ENCODE data around the gene APOBEC3A. TPM values are rescaled to one million over a fixed set of nuclear protein-coding genes. Genes with fewer than 3 reads are reported as not detected.

The APOBEC3A gene
- 2.1 TPM in 1 of 2 replicates, not detected in the other for total RNA-seq

DNA sequence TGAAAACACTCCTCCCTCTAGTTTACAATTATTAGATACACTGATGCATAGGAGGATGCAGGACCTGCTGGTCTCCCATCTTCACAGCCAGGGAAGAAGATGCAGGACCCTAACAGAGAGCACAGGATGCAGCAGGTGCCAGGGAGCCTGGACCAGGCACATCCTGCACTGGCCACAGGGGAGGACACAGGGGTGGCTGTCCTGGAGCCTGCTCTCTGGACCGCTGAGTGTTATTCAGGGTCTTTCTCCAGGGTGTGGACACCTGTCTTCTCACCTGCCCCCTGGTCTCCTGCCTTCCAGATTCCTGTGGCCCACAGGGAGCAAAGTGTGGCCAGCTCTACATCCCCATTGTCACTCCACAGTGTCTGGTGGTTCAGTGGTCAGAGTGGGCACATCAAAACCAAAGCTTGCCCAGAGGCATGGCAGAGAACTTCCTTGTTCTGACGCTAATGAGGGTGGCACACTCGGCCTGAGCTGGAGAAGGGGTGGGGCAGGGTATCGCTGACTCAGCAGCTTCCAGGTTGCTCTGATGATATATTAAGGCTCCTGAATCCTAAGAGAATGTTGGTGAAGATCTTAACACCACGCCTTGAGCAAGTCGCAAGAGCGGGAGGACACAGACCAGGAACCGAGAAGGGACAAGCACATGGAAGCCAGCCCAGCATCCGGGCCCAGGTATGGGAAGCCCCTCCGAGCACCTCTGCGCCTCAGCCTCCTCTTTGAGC, at the start of gene APOBEC3A:
Gene APOBEC3A (plus strand): TSS at position 564 of the 725 bp plus-strand sequence. CDS start 83 bp downstream, at position 647.
- peak; percentile 23 for DNase-seq (ENCODE audit: low read depth)

GRCh38 chr22:38907767-38908166, 49.6 kb upstream of the APOBEC3A start:
- no peak for DNase-seq (ENCODE audit: low read depth)

DNA sequence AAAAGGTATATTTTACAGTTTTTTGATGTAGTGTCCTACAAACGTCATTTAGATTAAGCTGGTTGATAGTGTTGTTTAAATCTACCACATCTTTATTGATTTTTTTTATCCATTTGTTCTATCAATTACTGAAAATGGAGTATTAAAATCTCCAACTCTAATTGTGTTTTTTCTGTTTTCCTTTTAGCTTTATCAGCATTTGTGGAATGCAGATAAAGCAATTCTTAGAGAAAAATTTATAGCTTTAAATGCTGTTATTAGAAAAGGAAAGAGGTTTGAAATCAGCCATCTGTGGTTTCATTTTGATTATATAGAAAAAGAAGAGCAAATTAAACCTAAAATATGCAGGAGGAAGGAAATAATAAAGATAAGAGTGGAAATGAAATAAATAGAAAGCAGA, 46.0 kb upstream of the APOBEC3A start:
- DNase-seq (ENCODE audit: low read depth): no peak

DNA sequence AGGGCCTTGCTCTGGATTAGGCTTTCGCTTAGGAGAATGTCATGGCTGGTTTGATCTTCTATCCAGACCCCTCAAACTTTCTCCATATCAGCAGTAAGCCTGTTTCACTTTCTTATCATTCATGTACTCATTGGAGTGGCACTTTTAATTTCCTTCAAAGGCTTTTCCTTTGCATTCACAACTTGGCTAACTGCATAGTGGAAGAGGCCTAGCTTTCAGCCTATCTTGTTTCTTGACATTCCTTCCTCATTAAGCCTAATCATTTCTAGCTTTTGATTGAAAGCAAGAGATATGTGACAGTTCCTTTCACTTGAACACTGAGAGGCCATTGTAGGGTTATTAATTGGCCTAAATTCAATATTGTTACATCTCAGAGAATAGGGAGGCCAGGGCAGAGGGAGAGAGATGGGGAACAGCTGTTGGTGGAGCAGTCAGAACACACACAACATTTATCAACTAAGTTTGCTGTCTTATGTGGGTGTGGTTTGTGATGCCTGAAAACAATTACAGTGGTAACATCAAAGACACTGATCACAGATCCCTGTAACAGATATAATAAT, 37.7 kb upstream of the APOBEC3A start:
- no peak for DNase-seq (ENCODE audit: low read depth)

GRCh38 chr22:38921120-38921519, 36.3 kb upstream of the APOBEC3A start:
- peak; percentile 49 for DNase-seq (ENCODE audit: low read depth)

DNA sequence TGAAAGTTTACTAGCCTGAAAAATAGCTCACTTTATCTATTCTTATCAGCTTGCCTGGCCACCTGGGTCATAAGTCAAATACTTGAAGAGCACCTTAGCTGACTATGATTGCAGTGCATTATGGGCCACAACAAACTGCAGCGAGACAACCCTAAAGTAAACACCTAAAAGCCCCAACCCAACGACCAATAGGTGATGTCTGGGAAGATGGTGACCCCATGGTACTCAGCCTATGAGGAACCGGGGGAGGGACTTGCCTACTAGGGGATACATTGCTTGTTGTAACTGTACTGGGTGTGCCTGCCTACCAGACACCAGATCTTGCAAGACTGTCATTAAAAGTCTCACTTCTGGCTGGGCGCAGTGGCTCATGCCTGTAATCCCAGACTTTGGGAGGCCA, 35.6 kb upstream of the APOBEC3A start:
- no peak for DNase-seq (ENCODE audit: low read depth)

DNA sequence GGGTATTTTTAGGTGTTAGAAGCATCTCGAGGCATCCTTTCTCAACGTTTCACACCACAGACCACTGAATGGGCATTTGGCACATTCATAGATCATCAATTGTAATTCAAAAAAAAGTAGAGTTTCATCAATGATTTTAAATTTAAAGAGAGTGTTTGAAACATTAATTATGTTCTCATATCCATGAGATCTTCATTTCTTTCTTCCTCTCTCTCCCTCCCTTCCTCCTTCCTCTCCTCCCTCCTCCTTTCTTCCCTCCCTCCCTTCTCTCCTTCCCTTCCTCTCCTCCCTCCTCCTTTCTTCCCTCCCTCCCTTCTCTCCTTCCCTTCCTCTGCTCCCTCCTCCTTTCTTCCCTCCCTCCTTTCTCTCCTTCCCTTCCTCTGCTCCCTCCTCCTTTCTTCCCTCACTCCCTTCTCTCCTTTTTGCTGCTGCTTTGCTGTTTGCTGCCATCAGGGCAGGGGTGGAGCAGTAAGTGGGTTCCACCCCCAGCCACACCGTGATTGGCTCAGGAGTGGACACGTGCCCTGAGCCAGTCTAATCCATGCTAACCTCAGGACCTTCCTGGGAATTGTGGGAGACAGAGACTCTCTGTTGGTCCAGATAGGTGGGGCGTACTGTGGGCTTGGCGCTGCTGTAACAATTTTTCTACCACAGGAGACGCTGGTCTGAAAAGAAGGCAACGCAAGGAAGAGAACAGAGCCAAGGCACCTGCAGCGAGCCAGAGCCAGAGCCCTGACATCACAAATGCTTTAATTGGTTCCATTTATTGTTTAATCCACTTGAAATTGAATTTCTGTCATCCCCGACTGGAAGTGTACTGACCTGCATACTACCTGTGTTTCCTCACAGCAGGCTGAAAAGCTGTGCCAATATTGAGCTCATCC, 33.7 kb upstream of the APOBEC3A start:
- DNase-seq (ENCODE audit: low read depth): peak; percentile 81

DNA sequence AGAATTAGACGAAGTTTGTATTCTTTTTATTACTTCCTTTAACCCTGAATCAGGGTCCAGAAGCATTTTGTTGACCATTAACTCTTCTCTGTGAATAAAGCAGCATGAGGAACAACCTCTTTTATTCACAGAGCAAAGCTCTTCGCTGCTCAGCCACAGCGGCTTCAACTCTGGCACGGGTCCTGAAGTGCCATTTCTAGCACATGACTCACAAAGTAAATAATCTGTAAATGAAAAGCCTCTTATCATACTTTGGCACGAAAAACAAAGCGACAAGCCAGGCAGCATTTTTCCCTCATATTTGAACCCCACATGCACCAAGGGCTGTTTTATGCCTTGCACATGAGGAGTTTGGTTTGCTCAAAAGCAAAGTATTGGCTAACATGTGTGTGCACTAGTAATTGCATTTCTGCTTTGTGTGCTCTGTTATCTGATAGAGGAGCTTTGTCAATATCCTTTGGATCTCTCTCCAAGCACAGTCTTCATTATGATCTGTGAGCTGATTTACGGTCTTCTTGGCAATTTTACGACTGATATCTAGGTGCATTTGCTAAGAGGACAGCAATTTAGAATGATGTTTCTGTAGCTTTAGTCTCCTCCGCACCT, 33.0 kb upstream of the APOBEC3A start:
- peak; percentile 94 for DNase-seq (ENCODE audit: low read depth)

GRCh38 chr22:38925571-38926041, 31.8 kb upstream of the APOBEC3A start:
- peak; percentile 11 for DNase-seq (ENCODE audit: low read depth)

GRCh38 chr22:38927033-38927781, 30.2 kb upstream of the APOBEC3A start:
- DNase-seq (ENCODE audit: low read depth): peak; percentile 47

- no peak for DNase-seq (ENCODE audit: low read depth)
Observed at GRCh38 chr22:38930512-38930911, 26.9 kb upstream of the APOBEC3A start.

GRCh38 chr22:38935023-38935422, 22.4 kb upstream of the APOBEC3A start:
- DNase-seq (ENCODE audit: low read depth): peak; percentile 64

DNA sequence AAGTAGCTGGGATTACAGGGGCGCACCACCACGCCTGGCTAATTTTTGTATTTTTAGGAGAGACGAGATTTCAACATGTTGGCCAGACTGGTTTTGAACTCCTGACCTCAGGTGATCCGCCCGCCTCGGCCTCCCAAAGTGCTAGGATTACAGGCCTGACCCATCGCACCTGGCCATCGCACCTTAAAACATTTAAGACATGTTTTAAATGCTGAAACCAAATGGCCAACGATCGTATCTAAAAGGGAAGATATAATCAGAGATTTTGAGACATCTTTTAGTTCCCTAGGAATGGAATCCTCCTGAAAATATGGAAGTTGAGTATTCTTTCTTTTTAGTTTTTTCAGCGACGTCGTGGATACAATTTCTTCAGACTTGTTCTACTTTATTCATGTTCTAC, 21.8 kb upstream of the APOBEC3A start:
- DNase-seq (ENCODE audit: low read depth): no peak

DNA sequence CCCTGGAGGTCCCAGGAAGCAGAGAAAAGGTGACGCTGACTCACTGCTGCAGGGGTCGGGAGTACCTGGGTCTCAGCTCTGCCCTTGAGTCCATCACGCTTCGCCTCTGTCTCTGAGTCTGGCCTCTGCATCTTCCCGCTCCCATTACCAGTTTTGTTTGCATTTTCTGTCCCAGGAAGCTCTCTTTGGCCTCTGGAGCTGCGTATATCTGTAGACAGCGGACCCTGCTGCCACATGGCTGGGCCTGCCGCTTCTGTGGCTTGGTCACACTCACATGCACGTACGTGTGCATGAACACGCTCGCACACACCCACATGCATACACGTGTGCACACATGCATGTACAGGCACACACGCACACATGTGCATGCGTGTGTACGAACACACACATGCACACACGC, 20.8 kb upstream of the APOBEC3A start:
- no peak for DNase-seq (ENCODE audit: low read depth)

- no peak for DNase-seq (ENCODE audit: low read depth)
Observed at GRCh38 chr22:38937036-38937435, 20.4 kb upstream of the APOBEC3A start.

DNA sequence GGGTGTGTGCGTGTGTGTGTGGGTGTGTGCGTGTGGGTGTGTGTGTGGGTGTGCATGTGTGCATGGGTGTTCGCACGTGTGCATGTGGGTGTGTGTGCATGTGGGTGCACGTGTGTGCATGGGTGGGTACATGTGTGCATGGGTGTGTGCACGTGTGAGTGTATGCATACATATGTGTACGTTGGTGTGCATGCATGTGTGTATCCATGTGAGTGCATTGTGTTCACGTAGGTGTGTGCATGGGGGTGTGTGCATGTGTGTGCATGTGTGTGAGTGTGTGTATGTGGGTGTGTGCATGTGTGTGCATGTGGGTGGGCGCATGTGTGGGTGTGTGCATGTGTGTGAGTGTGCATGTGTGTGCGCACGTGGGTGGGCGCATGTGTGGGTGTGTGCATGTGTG, 19.9 kb upstream of the APOBEC3A start:
- DNase-seq (ENCODE audit: low read depth): no peak

GRCh38 chr22:38938221-38938620, 19.2 kb upstream of the APOBEC3A start:
- DNase-seq (ENCODE audit: low read depth): no peak

DNA sequence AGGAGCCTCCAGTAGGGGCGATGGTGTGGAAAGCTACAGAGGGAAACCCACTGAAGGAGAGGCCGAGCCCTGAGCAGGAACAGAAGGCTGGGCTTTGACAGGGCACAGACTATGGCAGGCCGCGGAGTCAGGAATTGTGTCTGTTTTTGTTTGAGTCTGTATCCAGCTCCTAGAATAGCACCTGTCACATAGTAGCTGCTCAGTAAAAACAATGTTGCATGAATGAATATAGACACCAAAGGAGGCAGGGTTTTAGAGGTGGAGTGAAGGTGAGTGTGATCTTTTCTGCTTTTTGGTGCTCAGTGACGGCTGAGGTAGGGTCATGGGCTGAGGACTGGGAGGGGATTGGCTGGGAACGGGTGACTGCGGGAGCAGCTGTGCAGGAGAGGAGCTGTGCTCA, 18.5 kb upstream of the APOBEC3A start:
- no peak for DNase-seq (ENCODE audit: low read depth)

- DNase-seq (ENCODE audit: low read depth): no peak
Observed at GRCh38 chr22:38940811-38941384, 16.5 kb upstream of the APOBEC3A start.

- DNase-seq (ENCODE audit: low read depth): no peak
Observed at GRCh38 chr22:38941488-38941987, 15.9 kb upstream of the APOBEC3A start.

- no peak for DNase-seq (ENCODE audit: low read depth)
Observed at GRCh38 chr22:38942702-38943101, 14.7 kb upstream of the APOBEC3A start.

Data from renal cortical epithelial cell (primary cell).